SK-N-SH (cell line): ENCODE measurements around the gene DAZAP2. TPM values are rescaled to one million over a fixed set of nuclear protein-coding genes. Genes with fewer than 3 reads are reported as not detected.

Experiments used
- CTCF ChIA-PET: fragments of 300-600, 350-600 bp; formaldehyde crosslinking; extraction: SDS; loops from one replicate; lab custom pipeline; 2021; lab: Yijun Ruan, JAX
- POLR2A ChIA-PET: fragments of 350-600 bp; sonication (Branson Sonifier 250); formaldehyde crosslinking; extraction: SDS; loops from one replicate; lab custom pipeline; 2020; ENCODE audit warnings: antibody characterized with exemption, inconsistent platforms; lab: Yijun Ruan, JAX
- DNase-seq: peaks from one replicate; pipeline ENCODE4 v3.0.0; 2012
- H2AFZ ChIP-seq: fragments of 200-600 bp; sonication (generic); 2 replicates; pipeline ENCODE4 v1.8.1; 2016; ENCODE audit warnings: antibody characterized with exemption, mild to moderate bottlenecking, low read depth
- H3F3A ChIP-seq: fragments of 200-600 bp; sonication (generic); replicated peaks from 2 replicates; pipeline ENCODE3; 2016; ENCODE audit warnings: antibody characterized with exemption, mild to moderate bottlenecking; ENCODE audit not compliant: insufficient read depth
- H3K27ac ChIP-seq, 2 experiments: fragments of 200-500 bp in 1 of 2; fragments of 200-600 bp in 1 of 2; sonication (Bioruptor generic) in 1 of 2; sonication (generic), shearing (Covaris generic) in 1 of 2; 2 replicates each; pipeline versions ENCODE4 v1.5.1 to v1.6.1; 2014 to 2016; ENCODE audit warnings: low read depth in 2 of 2, inconsistent platforms in 1 of 2, low read length in 1 of 2, mild to moderate bottlenecking in 1 of 2, mixed read lengths in 1 of 2
- H3K27me3 ChIP-seq: fragments of 200-600 bp; sonication (generic), shearing (Covaris generic); 2 replicates; pipeline ENCODE4 v1.6.1; 2016; ENCODE audit warnings: mixed run types; ENCODE audit not compliant: insufficient read depth
- H3K36me3 ChIP-seq, 2 experiments: fragments of 200-500 bp in 1 of 2; fragments of 200-600 bp in 1 of 2; sonication (Bioruptor generic) in 1 of 2; sonication (generic) in 1 of 2; replicated peaks in 1 of 2; 2 replicates each; pipeline versions ENCODE3 to v1.5.1; 2014 to 2016; ENCODE audit warnings: low read length in 1 of 2, mild to moderate bottlenecking in 1 of 2; ENCODE audit not compliant: insufficient read depth in 2 of 2, control insufficient read depth in 1 of 2
- H3K4me1 ChIP-seq, 2 experiments: fragments of 200-500 bp in 1 of 2; fragments of 200-600 bp in 1 of 2; sonication (Bioruptor generic) in 1 of 2; sonication (generic), shearing (Covaris generic) in 1 of 2; 2 replicates each; pipeline versions ENCODE4 v1.5.1 to v1.6.1; 2014 to 2016; ENCODE audit warnings: low read depth in 1 of 2, low read length in 1 of 2, mixed run types in 1 of 2; ENCODE audit not compliant: insufficient read depth in 2 of 2, control insufficient read depth in 1 of 2
- H3K4me2 ChIP-seq: fragments of 200-600 bp; sonication (generic), shearing (Covaris generic); 2 replicates; pipeline ENCODE4 v1.6.1; 2017; ENCODE audit warnings: mixed run types
- H3K4me3 ChIP-seq, 2 experiments: fragments of 200-500 bp in 1 of 2; fragments of 200-600 bp in 1 of 2; sonication (Bioruptor generic) in 1 of 2; sonication (generic), shearing (Covaris generic) in 1 of 2; 2 replicates each; pipeline versions ENCODE4 v1.5.1 to v1.8.1; 2014 to 2016; ENCODE audit warnings: low read depth in 2 of 2, inconsistent platforms in 1 of 2, low read length in 1 of 2, mild to moderate bottlenecking in 1 of 2, mixed read lengths in 1 of 2, moderate library complexity in 1 of 2
- H3K79me2 ChIP-seq: fragments of 200-600 bp; sonication (generic); 2 replicates; pipeline ENCODE4 v1.8.1; 2017; ENCODE audit warnings: mild to moderate bottlenecking; ENCODE audit not compliant: insufficient read depth
- H3K9ac ChIP-seq: fragments of 200-600 bp; sonication (generic); 2 replicates; pipeline ENCODE4 v1.6.1; 2017; ENCODE audit warnings: mixed run types
- H3K9me2 ChIP-seq: fragments of 200-600 bp; sonication (generic); 2 replicates; pipeline ENCODE4 v1.6.1; 2017; ENCODE audit warnings: mixed run types
- H3K9me3 ChIP-seq: fragments of 200-600 bp; sonication (generic); 2 replicates; pipeline ENCODE4 v1.6.1; 2017; ENCODE audit warnings: mixed run types, mild to moderate bottlenecking, moderate library complexity
- H4K20me1 ChIP-seq: fragments of 200-600 bp; sonication (generic); 2 replicates; pipeline ENCODE4 v1.6.1; 2017; ENCODE audit warnings: mild to moderate bottlenecking, mixed run types; ENCODE audit not compliant: insufficient read depth
- ELF1 ChIP-seq: IDR thresholded peaks from 2 replicates; pipeline ENCODE4 v1.4.0; 2012
- EZH2phosphoT487 ChIP-seq: fragments of 200-600 bp; sonication (generic); IDR thresholded peaks from 2 replicates; pipeline ENCODE4 v1.6.1; 2017; ENCODE audit warnings: low read depth, mixed run types, mild to moderate bottlenecking, antibody characterized with exemption, moderate library complexity, borderline replicate concordance
- FOXJ3 ChIP-seq: sonication (generic); formaldehyde crosslinking; IDR thresholded peaks from 2 replicates; pipeline ENCODE4 v1.5.1; 2020; ENCODE audit warnings: mild to moderate bottlenecking, missing genetic modification reagents
- GATA2 ChIP-seq: sonication (generic); formaldehyde crosslinking; IDR thresholded peaks from 2 replicates; pipeline ENCODE4 v1.5.0; 2020; ENCODE audit warnings: mild to moderate bottlenecking, missing genetic modification reagents
- JUND ChIP-seq: IDR thresholded peaks from 2 replicates; pipeline ENCODE4 v1.4.0; 2012
- MEF2A ChIP-seq: IDR thresholded peaks from 2 replicates; pipeline ENCODE4 v1.4.0; 2012; ENCODE audit warnings: low read depth, borderline replicate concordance
- MXI1 ChIP-seq: IDR thresholded peaks from 2 replicates; pipeline ENCODE4 v1.6.1; 2012; ENCODE audit warnings: mild to moderate bottlenecking, low read depth, low read length, improper control_type of control experiment
- NFIC ChIP-seq: IDR thresholded peaks from 2 replicates; pipeline ENCODE4 v1.4.0; 2012; ENCODE audit warnings: borderline replicate concordance
- NRF1 ChIP-seq: IDR thresholded peaks from 2 replicates; pipeline ENCODE4 v1.6.1; 2012; ENCODE audit warnings: low read depth, mild to moderate bottlenecking, low read length
- POLR2AphosphoS5 ChIP-seq: IDR thresholded peaks from 2 replicates; pipeline ENCODE4 v1.6.1; 2012; ENCODE audit warnings: low read depth, low read length
- RAD21 ChIP-seq: IDR thresholded peaks from 2 replicates; pipeline ENCODE4 v1.6.1; 2012; ENCODE audit warnings: mild to moderate bottlenecking, low read length
- RCOR1 ChIP-seq: fragments of 150-350 bp; IDR thresholded peaks from 2 replicates; pipeline ENCODE4 v1.6.1; 2017; ENCODE audit warnings: antibody characterized with exemption, low read length
- RFX5 ChIP-seq: IDR thresholded peaks from 2 replicates; pipeline ENCODE4 v1.6.1; 2012; ENCODE audit warnings: mild to moderate bottlenecking, improper control_type of control experiment, low read length
- RXRA ChIP-seq: IDR thresholded peaks from 2 replicates; pipeline ENCODE4 v1.4.0; 2012; ENCODE audit warnings: low read depth, mild to moderate bottlenecking, borderline replicate concordance
- SMC3 ChIP-seq: IDR thresholded peaks from 2 replicates; pipeline ENCODE4 v1.6.1; 2012; ENCODE audit warnings: low read depth, low read length, improper control_type of control experiment
- TCF12 ChIP-seq: IDR thresholded peaks from 2 replicates; pipeline ENCODE4 v1.4.0; 2012
- TEAD4 ChIP-seq: IDR thresholded peaks from 2 replicates; pipeline ENCODE4 v1.4.0; 2012; ENCODE audit warnings: mild to moderate bottlenecking, borderline replicate concordance; ENCODE audit not compliant: insufficient read depth
- WGBS: methylation state at CpG from one replicate; pipeline ENCODE4 v1.1.6; 2017; ENCODE audit warnings: low lambda C conversion rate; 5-methylcytosine and 5-hydroxymethylcytosine counted together
- polyA plus RNA-seq, 3 experiments: library from polyadenylated mRNA; depleted of rRNA; stranded (reverse); fragments of >200 nt; gene quantifications; 2 replicates each; pipeline ENCODE4 v1.2.3, GENCODE V29; 2012
- TF ChIP-seq, protein P1 (sequence below): IDR thresholded peaks from 2 replicates; pipeline ENCODE4 v1.4.0; 2012; ENCODE audit warnings: low read depth, borderline replicate concordance
- TF ChIP-seq, protein P2 (sequence below): fragments of 150-350 bp; IDR thresholded peaks from 2 replicates; pipeline ENCODE4 v1.6.1; 2016; ENCODE audit warnings: mild to moderate bottlenecking, low read depth, low read length
- TF ChIP-seq, protein P3 (sequence below): IDR thresholded peaks from 2 replicates; pipeline ENCODE4 v1.6.1; 2012; ENCODE audit warnings: mild to moderate bottlenecking, low read depth, low read length, moderate library complexity

The DAZAP2 gene
- polyA plus RNA-seq, 1 of the 3 experiments (the other 2 are of a cell fraction): 274 TPM

DNA sequence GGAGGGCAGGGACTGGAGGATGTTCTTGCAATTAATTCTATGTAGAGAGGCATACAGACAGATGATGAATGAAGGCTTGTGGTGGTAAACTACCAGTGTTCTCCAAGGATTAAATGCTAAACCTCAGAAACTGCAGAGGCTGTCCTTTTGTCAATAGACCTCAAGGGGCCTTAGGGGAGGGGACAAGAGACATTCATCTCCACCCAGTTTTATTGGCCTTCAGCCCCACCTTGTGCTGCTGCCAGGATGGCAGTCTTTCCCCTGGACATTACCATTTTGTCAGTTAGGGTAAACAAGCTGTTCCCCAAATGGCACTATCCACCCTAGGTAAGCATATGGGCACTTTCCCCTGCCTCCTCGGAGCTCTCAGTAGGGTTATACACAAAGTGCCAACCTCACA is 36.5 kb downstream of the DAZAP2 start:
- Histone ChIP-seq H3K27me3 (no peaks in the 10 kb centered on the region), H3K9ac (no peak overlapping the region), H4K20me1 (no peaks in the 10 kb centered on the region), H3K4me1 (peaks cover 0 to 2% of the 10 kb centered on the region in 2 experiments; a peak in 1 of 4 replicates), H3K27ac (no peak overlapping the region), H3K4me3 (no peak overlapping the region), H2AFZ (no peak overlapping the region), H3K36me3 (no peaks in the 10 kb centered on the region), H3K9me2 (no peaks in the 10 kb centered on the region), H3F3A (peaks cover 6% of the 10 kb centered on the region), H3K4me2 (no peak overlapping the region), H3K79me2 (no peaks in the 10 kb centered on the region), H3K9me3 (no peaks in the 10 kb centered on the region)
- CTCF ChIA-PET: interaction anchor here (1.1 to 1.4 kb wide), 2 partner anchors 22 to 66 kb away, joined by 4 to 6 read pairs; no protein-coding TSS in a partner anchor
- POLR2A ChIA-PET: no interaction called here
- 73% methylated on average over 1 of the region's 1 CpG for WGBS
- no peak for TF ChIP-seq NFIC
- no peak for TF ChIP-seq MXI1
- no peak for TF ChIP-seq FOXJ3 (CRISPR knock-in tag)
- no peak for TF ChIP-seq TEAD4
- TF ChIP-seq, protein P1, sequence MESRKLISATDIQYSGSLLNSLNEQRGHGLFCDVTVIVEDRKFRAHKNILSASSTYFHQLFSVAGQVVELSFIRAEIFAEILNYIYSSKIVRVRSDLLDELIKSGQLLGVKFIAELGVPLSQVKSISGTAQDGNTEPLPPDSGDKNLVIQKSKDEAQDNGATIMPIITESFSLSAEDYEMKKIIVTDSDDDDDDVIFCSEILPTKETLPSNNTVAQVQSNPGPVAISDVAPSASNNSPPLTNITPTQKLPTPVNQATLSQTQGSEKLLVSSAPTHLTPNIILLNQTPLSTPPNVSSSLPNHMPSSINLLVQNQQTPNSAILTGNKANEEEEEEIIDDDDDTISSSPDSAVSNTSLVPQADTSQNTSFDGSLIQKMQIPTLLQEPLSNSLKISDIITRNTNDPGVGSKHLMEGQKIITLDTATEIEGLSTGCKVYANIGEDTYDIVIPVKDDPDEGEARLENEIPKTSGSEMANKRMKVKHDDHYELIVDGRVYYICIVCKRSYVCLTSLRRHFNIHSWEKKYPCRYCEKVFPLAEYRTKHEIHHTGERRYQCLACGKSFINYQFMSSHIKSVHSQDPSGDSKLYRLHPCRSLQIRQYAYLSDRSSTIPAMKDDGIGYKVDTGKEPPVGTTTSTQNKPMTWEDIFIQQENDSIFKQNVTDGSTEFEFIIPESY: no peak
- TF ChIP-seq EZH2phosphoT487: no peak
- no peak for TF ChIP-seq RAD21
- no peak for TF ChIP-seq ELF1
- TF ChIP-seq MEF2A: no peak
- TF ChIP-seq POLR2AphosphoS5: no peak
- TF ChIP-seq RCOR1: no peak
- TF ChIP-seq RXRA: no peak
- TF ChIP-seq TCF12: no peak
- TF ChIP-seq GATA2: no peak
- TF ChIP-seq JUND: no peak
- TF ChIP-seq, protein P2, sequence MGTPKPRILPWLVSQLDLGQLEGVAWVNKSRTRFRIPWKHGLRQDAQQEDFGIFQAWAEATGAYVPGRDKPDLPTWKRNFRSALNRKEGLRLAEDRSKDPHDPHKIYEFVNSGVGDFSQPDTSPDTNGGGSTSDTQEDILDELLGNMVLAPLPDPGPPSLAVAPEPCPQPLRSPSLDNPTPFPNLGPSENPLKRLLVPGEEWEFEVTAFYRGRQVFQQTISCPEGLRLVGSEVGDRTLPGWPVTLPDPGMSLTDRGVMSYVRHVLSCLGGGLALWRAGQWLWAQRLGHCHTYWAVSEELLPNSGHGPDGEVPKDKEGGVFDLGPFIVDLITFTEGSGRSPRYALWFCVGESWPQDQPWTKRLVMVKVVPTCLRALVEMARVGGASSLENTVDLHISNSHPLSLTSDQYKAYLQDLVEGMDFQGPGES: no peak
- no peak for TF ChIP-seq RFX5
- TF ChIP-seq SMC3: no peak
- no peak for TF ChIP-seq NRF1
- TF ChIP-seq, protein P3, sequence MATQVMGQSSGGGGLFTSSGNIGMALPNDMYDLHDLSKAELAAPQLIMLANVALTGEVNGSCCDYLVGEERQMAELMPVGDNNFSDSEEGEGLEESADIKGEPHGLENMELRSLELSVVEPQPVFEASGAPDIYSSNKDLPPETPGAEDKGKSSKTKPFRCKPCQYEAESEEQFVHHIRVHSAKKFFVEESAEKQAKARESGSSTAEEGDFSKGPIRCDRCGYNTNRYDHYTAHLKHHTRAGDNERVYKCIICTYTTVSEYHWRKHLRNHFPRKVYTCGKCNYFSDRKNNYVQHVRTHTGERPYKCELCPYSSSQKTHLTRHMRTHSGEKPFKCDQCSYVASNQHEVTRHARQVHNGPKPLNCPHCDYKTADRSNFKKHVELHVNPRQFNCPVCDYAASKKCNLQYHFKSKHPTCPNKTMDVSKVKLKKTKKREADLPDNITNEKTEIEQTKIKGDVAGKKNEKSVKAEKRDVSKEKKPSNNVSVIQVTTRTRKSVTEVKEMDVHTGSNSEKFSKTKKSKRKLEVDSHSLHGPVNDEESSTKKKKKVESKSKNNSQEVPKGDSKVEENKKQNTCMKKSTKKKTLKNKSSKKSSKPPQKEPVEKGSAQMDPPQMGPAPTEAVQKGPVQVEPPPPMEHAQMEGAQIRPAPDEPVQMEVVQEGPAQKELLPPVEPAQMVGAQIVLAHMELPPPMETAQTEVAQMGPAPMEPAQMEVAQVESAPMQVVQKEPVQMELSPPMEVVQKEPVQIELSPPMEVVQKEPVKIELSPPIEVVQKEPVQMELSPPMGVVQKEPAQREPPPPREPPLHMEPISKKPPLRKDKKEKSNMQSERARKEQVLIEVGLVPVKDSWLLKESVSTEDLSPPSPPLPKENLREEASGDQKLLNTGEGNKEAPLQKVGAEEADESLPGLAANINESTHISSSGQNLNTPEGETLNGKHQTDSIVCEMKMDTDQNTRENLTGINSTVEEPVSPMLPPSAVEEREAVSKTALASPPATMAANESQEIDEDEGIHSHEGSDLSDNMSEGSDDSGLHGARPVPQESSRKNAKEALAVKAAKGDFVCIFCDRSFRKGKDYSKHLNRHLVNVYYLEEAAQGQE: no peak
- no peak for DNase-seq
